Measurements from ENCODE around the gene CDC14A.

DNA sequence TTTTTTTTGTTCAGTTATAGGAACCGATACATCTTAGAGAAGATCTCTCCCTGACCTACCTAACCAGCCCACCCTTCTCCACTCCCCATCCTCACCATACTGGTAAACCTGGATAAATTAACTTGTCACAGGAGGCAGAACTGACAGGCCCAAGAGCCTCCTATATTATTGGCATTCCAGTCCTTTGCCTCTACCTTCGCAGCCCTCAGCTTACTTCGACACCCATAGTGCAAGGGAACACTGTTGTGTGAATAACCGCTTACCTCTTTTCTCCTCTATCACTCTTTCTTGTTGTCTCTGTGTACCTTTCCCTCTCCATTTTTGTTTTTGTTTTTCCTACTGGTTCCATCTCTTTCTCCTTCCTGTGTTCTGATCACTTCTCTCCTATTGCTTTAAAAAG is 58.7 kb downstream of the CDC14A start:
- TF ChIP-seq, protein P1, sequence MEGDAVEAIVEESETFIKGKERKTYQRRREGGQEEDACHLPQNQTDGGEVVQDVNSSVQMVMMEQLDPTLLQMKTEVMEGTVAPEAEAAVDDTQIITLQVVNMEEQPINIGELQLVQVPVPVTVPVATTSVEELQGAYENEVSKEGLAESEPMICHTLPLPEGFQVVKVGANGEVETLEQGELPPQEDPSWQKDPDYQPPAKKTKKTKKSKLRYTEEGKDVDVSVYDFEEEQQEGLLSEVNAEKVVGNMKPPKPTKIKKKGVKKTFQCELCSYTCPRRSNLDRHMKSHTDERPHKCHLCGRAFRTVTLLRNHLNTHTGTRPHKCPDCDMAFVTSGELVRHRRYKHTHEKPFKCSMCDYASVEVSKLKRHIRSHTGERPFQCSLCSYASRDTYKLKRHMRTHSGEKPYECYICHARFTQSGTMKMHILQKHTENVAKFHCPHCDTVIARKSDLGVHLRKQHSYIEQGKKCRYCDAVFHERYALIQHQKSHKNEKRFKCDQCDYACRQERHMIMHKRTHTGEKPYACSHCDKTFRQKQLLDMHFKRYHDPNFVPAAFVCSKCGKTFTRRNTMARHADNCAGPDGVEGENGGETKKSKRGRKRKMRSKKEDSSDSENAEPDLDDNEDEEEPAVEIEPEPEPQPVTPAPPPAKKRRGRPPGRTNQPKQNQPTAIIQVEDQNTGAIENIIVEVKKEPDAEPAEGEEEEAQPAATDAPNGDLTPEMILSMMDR (IDR thresholded peaks at IDR 0.05; ENCODE audit: insufficient read depth, low read depth, low read length): no peak
- no peak for TF ChIP-seq EZH2 (IDR thresholded peaks at IDR 0.05; ENCODE audit: insufficient read depth, low read length)

All from astrocyte (in vitro differentiated cells and primary cell).